ENCODE results near the gene SDHAF3. TPM values are rescaled to one million over a fixed set of nuclear protein-coding genes. Genes with fewer than 3 reads are reported as not detected.
"Not testable (repeated sequence)": the region's sequence is repeated elsewhere in the genome, so short reads cannot be mapped to it uniquely, and the experiment has no call there.

SDHAF3 gene
- total and polyA plus RNA-seq, 2 donors, result 23.1 to 23.9 TPM

DNA sequence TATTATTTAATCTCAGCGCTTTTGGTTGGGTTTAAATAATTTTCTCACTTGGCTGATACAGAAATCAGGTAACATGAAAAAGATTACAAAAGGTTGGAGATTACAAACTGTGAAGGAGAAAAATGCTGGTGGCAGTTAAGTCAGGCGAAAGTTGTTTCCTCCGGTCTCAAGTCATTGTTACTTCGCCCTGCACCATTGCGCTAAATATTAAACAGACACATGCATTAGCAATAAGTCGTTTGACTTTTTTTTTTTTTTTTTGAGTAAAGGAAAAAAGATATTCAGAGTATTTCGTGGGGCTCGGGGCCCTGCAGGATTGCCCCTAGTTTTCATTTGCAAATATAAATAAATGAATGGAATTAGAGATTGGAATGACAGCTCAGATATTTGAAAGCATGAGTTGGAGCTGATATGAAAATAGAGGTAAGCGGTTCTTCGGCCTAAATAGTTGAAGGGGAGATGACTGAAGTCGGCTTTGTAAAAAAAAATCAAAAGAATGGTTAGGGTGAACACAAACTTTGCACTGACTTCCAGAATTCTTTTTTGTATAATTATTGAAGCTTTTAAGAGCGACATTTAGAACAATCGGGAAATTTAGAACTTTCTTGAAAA lies 914 bp downstream of the SDHAF3 start:
- no peaks in the 10 kb centered on the region for H3K27me3 ChIP-seq (ENCODE audit: control insufficient read depth in 2 of 2, insufficient read depth in 1 of 2, low read length in 1 of 2)
- DNase-seq (ENCODE audit: low read depth in 6 of 9, low spot score in 9 of 9), result no peak
- H3K4me3 ChIP-seq (ENCODE audit: low read length in 2 of 2), result peak overlapping the region; percentile 87 to 90
- H3K4me1 ChIP-seq (ENCODE audit: control insufficient read depth in 2 of 2, insufficient read depth in 2 of 2, low read length in 2 of 2), result peaks cover 6 to 12% of the 10 kb centered on the region in 2 donors
- H3K9me3 ChIP-seq (ENCODE audit: control insufficient read depth in 2 of 2, insufficient read depth in 1 of 2, low read length in 1 of 2), result no peaks in the 10 kb centered on the region
- H3K36me3 ChIP-seq (ENCODE audit: control insufficient read depth in 2 of 2, insufficient read depth in 2 of 2, low read length in 1 of 2), result no peaks in the 10 kb centered on the region
- peak overlapping the region in 1 of 2 donors; percentile 89 for H3K27ac ChIP-seq (ENCODE audit: low read depth in 1 of 2, low read length in 1 of 2)
- 21% methylated on average over 13 of the region's 13 CpGs for WGBS

DNA sequence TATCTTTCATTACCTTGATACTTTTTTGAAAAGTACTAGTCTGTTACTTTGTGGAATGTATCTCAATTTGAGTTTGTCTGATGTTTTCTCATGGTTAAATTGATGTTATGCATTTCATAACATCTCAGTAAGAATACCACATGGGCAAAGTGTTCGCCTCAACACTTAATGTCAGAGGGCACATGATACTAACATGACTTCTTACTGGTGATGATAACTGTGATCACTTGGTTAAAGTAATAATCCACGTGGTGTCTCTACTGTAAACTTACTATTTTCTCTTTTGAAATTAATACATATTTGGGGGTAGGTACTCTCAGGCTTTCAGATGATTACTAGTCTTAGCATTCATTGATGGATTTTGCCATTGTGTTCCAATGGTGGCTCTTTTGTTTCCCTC lies 2.2 kb downstream of the SDHAF3 start:
- Histone ChIP-seq H3K27me3 (ENCODE audit: control insufficient read depth in 2 of 2, insufficient read depth in 1 of 2, low read length in 1 of 2) (no peaks in the 10 kb centered on the region), H3K4me3 (ENCODE audit: low read length in 2 of 2) (no peak overlapping the region), H3K4me1 (ENCODE audit: control insufficient read depth in 2 of 2, insufficient read depth in 2 of 2, low read length in 2 of 2) (peaks cover 6 to 12% of the 10 kb centered on the region in 2 donors), H3K36me3 (ENCODE audit: control insufficient read depth in 2 of 2, insufficient read depth in 2 of 2, low read length in 1 of 2) (no peaks in the 10 kb centered on the region), H3K27ac (ENCODE audit: low read depth in 1 of 2, low read length in 1 of 2) (no peak overlapping the region), H3K9me3 (ENCODE audit: control insufficient read depth in 2 of 2, insufficient read depth in 1 of 2, low read length in 1 of 2) (no peaks in the 10 kb centered on the region)
- 98% methylated on average over 2 of the region's 2 CpGs for WGBS
- no peak for DNase-seq (ENCODE audit: low read depth in 6 of 9, low spot score in 9 of 9)

- DNase-seq (ENCODE audit: low read depth in 6 of 9, low spot score in 9 of 9), result no peak
- Histone ChIP-seq H3K27me3 (ENCODE audit: control insufficient read depth in 2 of 2, insufficient read depth in 1 of 2, low read length in 1 of 2) (no peaks in the 10 kb centered on the region), H3K27ac (ENCODE audit: low read depth in 1 of 2, low read length in 1 of 2) (no peak overlapping the region), H3K4me3 (ENCODE audit: low read length in 2 of 2) (no peak overlapping the region), H3K4me1 (ENCODE audit: control insufficient read depth in 2 of 2, insufficient read depth in 2 of 2, low read length in 2 of 2) (peaks cover 6 to 12% of the 10 kb centered on the region in 2 donors), H3K36me3 (ENCODE audit: control insufficient read depth in 2 of 2, insufficient read depth in 2 of 2, low read length in 1 of 2) (no peaks in the 10 kb centered on the region), H3K9me3 (ENCODE audit: control insufficient read depth in 2 of 2, insufficient read depth in 1 of 2, low read length in 1 of 2) (no peaks in the 10 kb centered on the region)
- WGBS, result 97% methylated on average over 5 of the region's 5 CpGs
Measured at GRCh38 chr7:97120713-97121457, 3.4 kb downstream of the SDHAF3 start.

GRCh38 chr7:97123115-97123514 lies 5.6 kb downstream of the SDHAF3 start:
- DNase-seq (ENCODE audit: low read depth in 6 of 9, low spot score in 9 of 9); H3K4me3 ChIP-seq (ENCODE audit: low read length in 2 of 2); H3K4me1 ChIP-seq (ENCODE audit: control insufficient read depth in 2 of 2, insufficient read depth in 2 of 2, low read length in 2 of 2); H3K9me3 ChIP-seq (ENCODE audit: control insufficient read depth in 2 of 2, insufficient read depth in 1 of 2, low read length in 1 of 2); H3K27me3 ChIP-seq (ENCODE audit: control insufficient read depth in 2 of 2, insufficient read depth in 1 of 2, low read length in 1 of 2); H3K36me3 ChIP-seq (ENCODE audit: control insufficient read depth in 2 of 2, insufficient read depth in 2 of 2, low read length in 1 of 2); H3K27ac ChIP-seq (ENCODE audit: low read depth in 1 of 2, low read length in 1 of 2): not testable (repeated sequence)
- WGBS, result 88% methylated on average over 2 of the region's 2 CpGs

- Histone ChIP-seq H3K36me3 (ENCODE audit: control insufficient read depth in 2 of 2, insufficient read depth in 2 of 2, low read length in 1 of 2) (no peaks in the 10 kb centered on the region), H3K4me1 (ENCODE audit: control insufficient read depth in 2 of 2, insufficient read depth in 2 of 2, low read length in 2 of 2) (no peaks in the 10 kb centered on the region), H3K27ac (ENCODE audit: low read depth in 1 of 2, low read length in 1 of 2) (no peak overlapping the region), H3K9me3 (ENCODE audit: control insufficient read depth in 2 of 2, insufficient read depth in 1 of 2, low read length in 1 of 2) (no peaks in the 10 kb centered on the region), H3K4me3 (ENCODE audit: low read length in 2 of 2) (no peak overlapping the region), H3K27me3 (ENCODE audit: control insufficient read depth in 2 of 2, insufficient read depth in 1 of 2, low read length in 1 of 2) (no peaks in the 10 kb centered on the region)
- 96% methylated on average over 15 of the region's 15 CpGs for WGBS
- no peak for DNase-seq (ENCODE audit: low read depth in 6 of 9, low spot score in 9 of 9)
Measured at GRCh38 chr7:97126483-97127171, 9.1 kb downstream of the SDHAF3 start.

- WGBS, result 98% methylated on average over 1 of the region's 1 CpG
- DNase-seq (ENCODE audit: low read depth in 6 of 9, low spot score in 9 of 9), result no peak
- no peaks in the 10 kb centered on the region for H3K36me3 ChIP-seq (ENCODE audit: control insufficient read depth in 2 of 2, insufficient read depth in 2 of 2, low read length in 1 of 2)
- H3K4me3 ChIP-seq (ENCODE audit: low read length in 2 of 2), result no peak overlapping the region
- no peaks in the 10 kb centered on the region for H3K27me3 ChIP-seq (ENCODE audit: control insufficient read depth in 2 of 2, insufficient read depth in 1 of 2, low read length in 1 of 2)
- H3K4me1 ChIP-seq (ENCODE audit: control insufficient read depth in 2 of 2, insufficient read depth in 2 of 2, low read length in 2 of 2), result no peaks in the 10 kb centered on the region
- no peaks in the 10 kb centered on the region for H3K9me3 ChIP-seq (ENCODE audit: control insufficient read depth in 2 of 2, insufficient read depth in 1 of 2, low read length in 1 of 2)
- H3K27ac ChIP-seq (ENCODE audit: low read depth in 1 of 2, low read length in 1 of 2), result no peak overlapping the region
Measured at GRCh38 chr7:97128736-97129135, 11.2 kb downstream of the SDHAF3 start.

DNA sequence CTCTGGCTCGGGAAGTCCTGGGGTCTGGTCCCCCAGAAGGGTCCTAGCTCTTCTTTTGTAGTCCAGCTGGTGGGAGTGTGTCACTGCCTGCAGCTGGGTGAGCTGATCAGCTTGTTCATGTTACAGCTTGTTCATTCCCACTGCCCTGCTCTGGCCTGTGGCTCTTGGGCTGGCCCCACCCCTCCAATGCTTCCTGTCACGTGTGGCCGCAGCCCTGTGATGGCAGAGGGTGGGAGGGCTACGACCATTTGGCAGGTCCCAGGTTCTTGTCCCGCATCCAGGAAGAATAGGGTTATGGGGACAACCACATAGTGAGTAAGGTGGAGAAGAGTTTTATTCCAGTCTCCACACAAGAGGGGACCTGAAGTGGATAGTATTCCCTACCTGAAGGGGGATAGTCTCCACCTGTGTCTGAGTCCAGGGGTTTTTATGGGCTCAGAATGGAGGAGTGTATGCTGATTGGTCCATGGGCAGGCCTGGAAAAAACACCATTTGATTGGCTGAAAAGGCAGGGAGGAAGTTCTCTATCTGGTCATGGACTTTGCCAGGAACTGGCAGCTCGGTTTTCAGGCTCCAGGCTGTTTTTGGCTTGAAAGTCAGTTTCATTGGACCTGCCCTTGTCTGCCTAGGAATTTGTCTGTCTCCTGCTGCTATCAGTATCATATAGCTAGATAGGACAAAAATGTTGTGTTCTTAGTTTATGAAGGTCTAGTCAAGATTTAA lies 13.1 kb downstream of the SDHAF3 start:
- no peak for DNase-seq (ENCODE audit: low read depth in 6 of 9, low spot score in 9 of 9)
- H3K4me3 ChIP-seq (ENCODE audit: low read length in 2 of 2), result no peak overlapping the region
- H3K36me3 ChIP-seq (ENCODE audit: control insufficient read depth in 2 of 2, insufficient read depth in 2 of 2, low read length in 1 of 2), result no peaks in the 10 kb centered on the region
- no peaks in the 10 kb centered on the region for H3K4me1 ChIP-seq (ENCODE audit: control insufficient read depth in 2 of 2, insufficient read depth in 2 of 2, low read length in 2 of 2)
- no peak overlapping the region for H3K27ac ChIP-seq (ENCODE audit: low read depth in 1 of 2, low read length in 1 of 2)
- H3K27me3 ChIP-seq (ENCODE audit: control insufficient read depth in 2 of 2, insufficient read depth in 1 of 2, low read length in 1 of 2), result no peaks in the 10 kb centered on the region
- WGBS, result 94% methylated on average over 6 of the region's 6 CpGs
- H3K9me3 ChIP-seq (ENCODE audit: control insufficient read depth in 2 of 2, insufficient read depth in 1 of 2, low read length in 1 of 2), result no peaks in the 10 kb centered on the region

DNA sequence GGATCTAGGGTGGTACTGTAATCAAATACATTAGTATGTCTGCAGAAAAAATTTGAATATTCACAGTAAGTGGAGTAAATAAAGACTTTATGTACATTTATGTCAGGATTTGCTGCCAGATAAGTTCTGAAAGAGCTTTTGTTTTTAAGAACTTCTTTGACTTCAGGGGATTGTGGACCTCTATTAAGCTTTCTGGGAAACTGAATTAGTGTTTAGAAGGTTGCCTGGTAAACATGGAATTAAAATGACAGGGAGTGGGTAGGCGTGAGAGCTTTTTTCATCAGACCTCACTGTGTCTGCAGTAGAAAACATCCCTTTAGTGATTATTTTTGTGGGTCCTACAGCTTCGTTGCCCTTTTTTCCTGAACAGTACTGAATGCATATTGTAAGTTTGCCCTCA lies 15.7 kb downstream of the SDHAF3 start:
- Histone ChIP-seq H3K9me3 (ENCODE audit: control insufficient read depth in 2 of 2, insufficient read depth in 1 of 2, low read length in 1 of 2) (peaks cover 0 to 5% of the 10 kb centered on the region in 2 donors), H3K27me3 (ENCODE audit: control insufficient read depth in 2 of 2, insufficient read depth in 1 of 2, low read length in 1 of 2) (no peaks in the 10 kb centered on the region), H3K4me3 (ENCODE audit: low read length in 2 of 2) (no peak overlapping the region), H3K27ac (ENCODE audit: low read depth in 1 of 2, low read length in 1 of 2) (no peak overlapping the region), H3K4me1 (ENCODE audit: control insufficient read depth in 2 of 2, insufficient read depth in 2 of 2, low read length in 2 of 2) (no peaks in the 10 kb centered on the region), H3K36me3 (ENCODE audit: control insufficient read depth in 2 of 2, insufficient read depth in 2 of 2, low read length in 1 of 2) (peaks cover 0 to 2% of the 10 kb centered on the region in 2 donors)
- no peak for DNase-seq (ENCODE audit: low read depth in 6 of 9, low spot score in 9 of 9)
- 96% methylated on average over 2 of the region's 2 CpGs for WGBS

DNA sequence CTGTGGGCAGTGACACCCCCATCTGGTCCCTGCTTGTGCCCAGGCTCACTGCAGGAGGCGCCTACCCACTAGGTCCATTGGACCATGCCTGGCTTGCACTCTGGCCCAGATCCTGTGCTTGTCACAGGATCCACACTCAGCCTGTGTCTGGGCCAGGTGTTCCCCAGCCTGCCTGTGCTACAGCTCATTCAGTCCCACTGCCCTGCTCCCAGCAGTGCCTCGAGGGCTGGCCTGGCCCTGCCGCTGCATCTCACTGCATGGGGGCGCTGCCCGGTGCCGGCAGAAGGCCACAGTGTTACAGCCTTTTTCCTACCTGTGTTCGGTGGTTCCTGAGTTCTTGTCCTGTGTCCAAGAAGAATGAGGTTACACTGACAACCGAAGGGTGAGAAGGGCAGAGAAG lies 21.3 kb downstream of the SDHAF3 start:
- Histone ChIP-seq H3K4me3 (ENCODE audit: low read length in 2 of 2) (no peak overlapping the region), H3K27me3 (ENCODE audit: control insufficient read depth in 2 of 2, insufficient read depth in 1 of 2, low read length in 1 of 2) (no peaks in the 10 kb centered on the region), H3K27ac (ENCODE audit: low read depth in 1 of 2, low read length in 1 of 2) (no peak overlapping the region), H3K9me3 (ENCODE audit: control insufficient read depth in 2 of 2, insufficient read depth in 1 of 2, low read length in 1 of 2) (peaks cover 6 to 20% of the 10 kb centered on the region in 2 donors), H3K36me3 (ENCODE audit: control insufficient read depth in 2 of 2, insufficient read depth in 2 of 2, low read length in 1 of 2) (peaks cover 0 to 4% of the 10 kb centered on the region in 2 donors), H3K4me1 (ENCODE audit: control insufficient read depth in 2 of 2, insufficient read depth in 2 of 2, low read length in 2 of 2) (no peaks in the 10 kb centered on the region)
- no peak for DNase-seq (ENCODE audit: low read depth in 6 of 9, low spot score in 9 of 9)
- 92% methylated on average over 8 of the region's 8 CpGs for WGBS

All from thymus (tissue), 11 donors.